ENCODE measurements around the gene HHIPL1.

Gene HHIPL1

DNA sequence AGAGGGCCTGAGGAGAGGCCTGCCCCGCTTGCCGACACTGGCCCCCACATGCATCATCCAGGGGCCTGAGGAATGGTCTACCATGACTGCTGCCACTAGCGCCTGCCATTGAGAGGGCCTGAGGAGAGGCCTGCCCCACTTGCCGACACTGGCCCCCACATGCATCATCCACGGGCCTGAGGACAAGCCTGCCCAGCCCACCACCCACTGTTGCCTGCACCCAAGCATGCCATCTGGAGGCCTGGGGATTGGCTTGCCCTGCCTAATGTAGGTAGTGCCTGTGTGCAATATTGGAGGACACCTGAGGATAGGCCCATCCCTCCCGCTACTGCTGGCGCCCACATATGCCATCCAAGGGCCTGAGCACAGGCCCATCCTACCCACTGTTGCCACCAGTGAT lies 63.5 kb downstream of the HHIPL1 start:
- no peak for DNase-seq (ENCODE audit: low read depth in 3 of 3, low spot score in 1 of 3)

DNA sequence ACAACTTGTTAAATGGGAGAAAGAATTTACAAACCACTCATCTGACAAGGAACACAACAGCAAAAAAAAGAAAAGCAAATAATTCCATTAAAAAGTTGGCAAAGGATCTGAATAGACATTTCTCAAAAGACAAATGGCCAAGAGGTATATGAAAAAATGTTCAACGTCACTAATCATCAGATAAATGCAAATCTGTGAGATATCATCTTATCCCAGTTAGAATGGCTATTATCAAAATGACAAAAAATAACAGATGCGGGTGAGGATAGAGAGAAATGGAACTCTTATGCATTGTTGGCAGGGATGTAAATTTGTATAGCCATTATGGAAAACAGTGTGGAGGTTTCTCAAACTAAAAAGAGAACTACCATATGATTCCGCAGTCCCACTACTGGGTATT lies 69.0 kb downstream of the HHIPL1 start:
- DNase-seq (ENCODE audit: low read depth in 3 of 3, low spot score in 1 of 3) = no peak

DNA sequence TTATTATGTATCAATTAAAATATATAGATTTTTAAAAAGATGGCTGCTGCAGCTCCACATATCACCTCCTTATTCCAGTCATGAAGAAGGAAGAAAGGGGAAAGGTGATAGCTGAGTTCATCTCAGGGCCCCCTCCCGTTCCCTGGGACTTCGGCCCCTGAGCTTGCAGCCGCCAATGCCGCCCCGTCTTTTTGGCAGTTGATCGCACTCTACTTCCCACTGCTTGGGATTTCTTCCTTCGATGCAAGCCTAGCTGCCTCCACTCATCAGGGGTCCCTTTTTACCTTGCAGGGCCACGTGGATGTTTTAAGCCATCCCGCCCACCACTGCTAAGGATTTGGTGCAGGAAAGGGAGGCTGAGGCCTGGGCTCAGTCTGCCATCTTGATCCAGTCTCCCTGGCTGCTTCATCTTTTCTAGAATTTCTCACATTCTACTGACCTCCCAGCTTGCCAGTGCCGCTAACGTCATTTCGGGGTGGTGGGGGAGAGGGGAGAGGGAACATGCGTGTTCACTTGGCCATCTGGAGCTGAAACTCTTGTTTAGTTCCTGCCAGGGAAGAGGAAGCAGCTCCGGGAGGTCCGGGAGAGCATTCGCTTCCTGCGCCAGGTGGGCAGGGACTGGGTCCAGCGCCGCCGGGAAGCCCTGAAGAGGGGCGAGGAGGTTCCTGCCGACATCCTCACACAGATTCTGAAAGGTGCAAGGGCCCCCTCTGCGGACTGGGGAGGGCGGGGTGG lies 70.5 kb downstream of the HHIPL1 start:
- no peak for DNase-seq (ENCODE audit: low read depth in 3 of 3, low spot score in 1 of 3)

DNA sequence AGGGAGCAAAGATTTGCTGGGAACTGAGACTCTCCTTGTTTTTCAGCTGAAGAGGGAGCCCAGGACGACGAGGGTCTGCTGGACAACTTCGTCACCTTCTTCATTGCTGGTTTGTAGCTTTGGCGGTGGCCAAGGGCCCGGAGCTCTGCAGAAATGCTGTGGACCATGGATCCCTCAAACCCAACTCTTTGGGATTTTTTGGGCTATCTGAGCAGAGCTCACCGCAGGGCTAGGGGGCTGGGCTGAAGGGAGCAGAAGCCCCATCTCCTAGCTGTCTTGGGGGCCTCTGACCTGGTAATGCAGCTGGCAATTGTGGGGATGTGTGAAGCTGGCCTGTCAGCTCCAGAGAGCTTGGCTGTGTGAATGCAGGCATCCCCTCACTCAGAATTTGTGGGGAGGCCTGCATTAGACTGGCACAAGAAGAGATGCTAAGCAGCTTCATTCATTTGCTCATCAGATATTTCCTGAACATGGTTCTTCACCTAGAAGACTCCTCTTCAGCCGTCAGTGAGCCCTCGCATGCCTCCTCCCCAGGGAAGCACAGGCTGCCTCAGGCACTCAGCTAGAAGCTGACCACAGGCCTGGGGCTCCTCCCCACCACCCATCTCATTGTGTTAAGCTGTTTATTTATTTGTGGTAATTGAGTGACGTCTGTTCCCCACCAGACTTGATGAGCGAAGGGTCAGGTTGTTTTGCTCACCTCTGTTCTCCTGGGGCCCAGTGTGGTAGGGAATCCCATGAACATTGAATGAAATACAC lies 71.3 kb downstream of the HHIPL1 start:
- DNase-seq (ENCODE audit: low read depth in 3 of 3, low spot score in 1 of 3) = no peak

DNA sequence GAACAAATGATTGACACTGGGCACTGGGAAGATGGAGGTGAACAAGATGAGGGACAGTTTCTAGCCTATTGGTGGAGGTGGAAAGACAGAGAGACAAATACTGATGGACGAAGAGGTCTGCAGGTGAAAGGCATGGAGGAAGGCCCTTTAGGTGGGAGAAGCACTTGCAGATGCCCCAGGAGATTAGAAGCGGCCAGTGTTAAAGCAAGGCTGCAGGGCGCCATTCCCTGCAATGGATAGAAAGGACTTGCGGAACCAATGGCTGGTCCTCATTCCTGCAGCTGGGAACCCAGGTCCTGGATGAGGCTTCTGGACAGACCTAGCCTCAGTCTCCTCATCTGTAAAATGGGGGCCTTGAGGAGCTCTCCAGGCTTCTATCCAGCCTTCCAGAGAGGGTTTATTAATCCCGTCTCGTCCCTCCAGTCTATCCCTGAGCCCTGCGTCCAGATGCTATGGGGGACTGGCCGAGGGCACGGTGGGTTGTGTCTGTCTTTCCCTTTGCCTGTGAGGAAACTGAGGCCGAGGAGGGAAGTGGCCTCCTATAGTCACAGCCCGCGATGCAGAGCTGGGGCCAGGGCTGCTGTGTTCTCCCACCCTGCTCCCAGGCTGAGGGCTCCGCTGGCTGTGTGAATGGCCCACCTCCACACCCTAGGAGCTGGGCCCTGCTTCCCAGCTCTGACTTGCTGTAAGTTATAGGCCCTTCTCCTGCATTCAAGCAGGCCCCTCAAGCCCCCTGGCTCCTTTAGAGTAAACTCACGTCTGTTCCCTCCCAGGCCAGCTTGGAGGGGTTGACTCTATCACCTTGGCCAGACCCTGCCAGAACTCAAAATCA lies 72.1 kb downstream of the HHIPL1 start:
- no peak for DNase-seq (ENCODE audit: low read depth in 3 of 3, low spot score in 1 of 3)

DNA sequence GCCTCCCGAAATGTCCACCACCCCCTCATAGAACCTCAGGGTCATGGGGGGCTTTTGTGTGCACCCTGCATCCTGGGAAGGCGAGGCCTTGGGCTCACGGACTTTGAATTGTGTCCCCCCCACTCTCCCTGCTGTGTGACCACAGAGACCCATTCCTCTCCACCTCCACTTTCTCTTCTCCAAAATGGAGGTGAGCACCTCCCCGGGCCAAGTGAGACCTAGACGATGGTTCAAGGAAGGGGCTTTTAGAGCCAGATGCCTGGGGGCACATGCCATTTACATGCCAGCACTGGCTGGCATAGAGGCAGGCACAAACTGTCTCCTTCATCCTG lies 72.7 kb downstream of the HHIPL1 start:
- DNase-seq (ENCODE audit: low read depth in 3 of 3, low spot score in 1 of 3) = no peak

DNA sequence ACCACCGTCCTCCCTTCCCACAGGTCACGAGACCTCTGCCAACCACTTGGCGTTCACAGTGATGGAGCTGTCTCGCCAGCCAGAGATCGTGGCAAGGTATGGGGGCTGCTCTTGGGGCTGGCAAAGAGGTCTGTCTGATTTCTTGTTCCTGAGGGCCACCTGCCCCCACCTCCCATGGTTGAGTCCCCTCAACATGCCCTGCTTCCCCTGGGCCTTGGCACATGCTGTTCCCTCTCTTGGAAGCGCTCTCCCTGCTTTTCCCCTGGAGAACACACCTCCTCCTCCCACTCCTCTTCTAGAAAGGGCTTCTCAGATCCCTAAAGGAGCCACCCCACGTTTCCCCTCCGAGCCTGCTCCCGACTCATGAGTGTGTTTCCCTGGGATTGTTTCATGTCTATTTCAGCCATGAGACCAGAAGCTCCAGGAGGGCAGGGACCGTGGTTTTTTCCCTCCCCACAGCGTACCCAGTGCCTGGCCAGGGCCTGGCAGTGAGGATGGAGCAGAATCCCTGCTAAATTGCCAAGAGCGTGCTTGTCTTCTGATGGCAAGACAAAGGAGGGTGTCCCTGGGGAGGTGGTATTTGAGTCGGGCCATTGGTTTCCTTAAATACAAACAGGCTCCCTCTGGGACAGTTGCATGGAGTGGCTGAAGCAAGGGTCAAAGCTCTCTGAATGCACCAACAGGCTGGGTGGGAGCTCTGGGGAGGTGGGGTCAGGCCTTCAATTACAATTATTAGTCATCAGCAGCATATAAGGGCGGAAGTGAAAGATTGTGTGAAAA lies 73.3 kb downstream of the HHIPL1 start:
- no peak for DNase-seq (ENCODE audit: low read depth in 3 of 3, low spot score in 1 of 3)

DNA sequence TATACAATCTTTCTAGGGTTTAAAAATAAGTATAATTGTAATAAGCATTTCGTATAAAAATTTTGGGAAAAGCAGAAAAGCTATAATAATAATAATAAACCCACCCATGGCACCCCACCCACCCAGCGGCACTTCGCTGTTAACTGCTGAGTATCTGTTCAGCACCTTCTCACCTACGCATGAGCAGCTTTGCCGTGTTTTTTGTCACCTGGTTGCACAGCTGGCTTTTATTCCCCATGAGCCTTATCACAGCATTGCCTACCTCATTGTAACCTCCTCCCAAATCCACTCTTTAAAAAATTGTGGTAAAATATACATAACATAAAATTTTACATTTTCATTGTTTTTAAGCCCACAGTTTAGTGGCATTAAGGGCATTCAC lies 73.9 kb downstream of the HHIPL1 start:
- DNase-seq (ENCODE audit: low read depth in 3 of 3, low spot score in 1 of 3) = no peak

DNA sequence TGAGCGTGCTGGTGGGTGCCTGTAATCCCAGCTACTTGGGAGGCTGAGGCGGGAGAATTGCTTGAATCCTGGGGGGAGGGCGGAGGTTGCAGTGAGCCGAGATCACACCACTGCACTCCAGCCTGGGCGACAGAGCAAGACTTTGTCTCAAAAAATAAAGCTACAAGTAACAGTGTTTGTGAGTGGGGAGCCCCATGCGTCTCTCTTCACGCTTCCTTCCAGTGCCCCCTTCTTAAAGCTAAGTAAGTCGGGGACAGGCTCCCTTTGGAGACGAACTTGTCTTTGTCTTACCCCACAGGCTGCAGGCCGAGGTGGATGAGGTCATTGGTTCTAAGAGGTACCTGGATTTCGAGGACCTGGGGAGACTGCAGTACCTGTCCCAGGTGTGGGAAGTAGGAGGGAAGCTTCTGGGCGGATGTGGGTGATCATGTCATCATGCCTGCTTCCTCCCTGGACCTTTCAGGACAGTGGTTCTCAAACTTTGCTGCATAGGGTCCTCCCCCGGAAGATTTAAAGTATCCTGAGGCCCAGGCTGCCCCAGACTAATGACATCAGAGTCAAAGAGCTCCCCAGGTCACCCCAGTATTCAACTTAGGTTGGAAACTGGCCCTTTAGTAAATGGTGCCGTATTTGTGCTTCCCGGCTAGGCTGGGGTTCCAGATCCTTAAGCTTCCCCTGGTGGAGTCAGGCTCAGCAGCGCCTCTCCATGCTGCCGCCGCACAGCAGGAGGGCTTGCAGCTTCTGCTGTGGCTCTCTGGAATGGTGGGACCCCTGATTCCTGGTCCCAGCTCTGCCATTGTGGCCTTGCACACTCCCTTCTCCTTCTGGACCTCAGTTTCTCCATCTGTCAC lies 76.2 kb downstream of the HHIPL1 start:
- DNase-seq (ENCODE audit: low read depth in 3 of 3, low spot score in 1 of 3) = no peak

DNA sequence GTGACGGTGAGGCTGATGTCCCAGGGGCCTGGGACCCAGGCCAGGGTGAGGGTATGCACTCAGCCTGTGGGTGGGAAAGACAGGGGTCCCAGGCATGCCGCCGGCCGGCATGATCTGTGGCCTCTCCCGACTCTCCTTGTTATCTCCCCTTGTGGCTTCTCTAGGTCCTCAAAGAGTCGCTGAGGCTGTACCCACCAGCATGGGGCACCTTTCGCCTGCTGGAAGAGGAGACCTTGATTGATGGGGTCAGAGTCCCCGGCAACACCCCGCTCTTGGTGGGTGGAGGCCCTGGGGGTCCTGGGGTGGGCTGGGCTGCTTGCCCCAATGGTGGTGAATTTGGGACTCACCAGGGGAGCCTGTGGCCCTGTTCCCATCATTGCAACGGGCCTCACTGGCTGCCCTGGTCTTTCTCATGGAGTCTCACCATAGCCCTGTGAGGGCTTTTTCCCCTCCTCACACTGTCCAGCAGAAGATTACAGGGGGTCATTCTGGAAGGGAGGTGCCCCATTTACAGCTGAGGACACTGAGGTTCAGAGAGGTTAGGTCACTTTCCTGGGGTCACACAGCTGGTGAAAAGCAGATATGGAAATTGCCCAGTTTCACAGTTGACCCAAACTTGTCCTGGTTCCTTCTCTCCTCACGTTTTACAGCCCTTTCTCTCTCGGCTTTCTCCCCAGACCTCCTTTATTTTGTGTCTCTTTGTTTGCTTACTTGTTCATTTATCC lies 77.0 kb downstream of the HHIPL1 start:
- DNase-seq (ENCODE audit: low read depth in 3 of 3, low spot score in 1 of 3) = no peak

DNA sequence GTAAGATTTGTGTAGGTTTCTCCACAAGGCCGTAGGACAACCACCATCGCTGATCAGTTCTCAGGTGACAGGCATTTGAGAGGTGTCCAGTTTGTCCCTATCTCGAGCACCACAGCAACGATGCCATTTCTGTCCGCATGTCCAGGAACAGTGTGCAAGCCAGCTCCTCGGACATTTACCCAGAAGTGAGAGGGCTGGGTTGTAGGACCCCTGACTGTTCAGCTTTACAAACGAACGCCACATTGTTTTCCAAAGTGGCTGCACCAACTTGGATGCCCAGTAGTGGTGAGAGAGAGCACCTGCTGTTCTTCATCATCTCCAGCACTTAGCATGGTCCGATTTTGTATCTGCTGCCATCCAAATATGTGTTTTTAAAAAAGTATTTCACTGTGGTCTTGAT lies 77.8 kb downstream of the HHIPL1 start:
- DNase-seq (ENCODE audit: low read depth in 3 of 3, low spot score in 1 of 3) = no peak

DNA sequence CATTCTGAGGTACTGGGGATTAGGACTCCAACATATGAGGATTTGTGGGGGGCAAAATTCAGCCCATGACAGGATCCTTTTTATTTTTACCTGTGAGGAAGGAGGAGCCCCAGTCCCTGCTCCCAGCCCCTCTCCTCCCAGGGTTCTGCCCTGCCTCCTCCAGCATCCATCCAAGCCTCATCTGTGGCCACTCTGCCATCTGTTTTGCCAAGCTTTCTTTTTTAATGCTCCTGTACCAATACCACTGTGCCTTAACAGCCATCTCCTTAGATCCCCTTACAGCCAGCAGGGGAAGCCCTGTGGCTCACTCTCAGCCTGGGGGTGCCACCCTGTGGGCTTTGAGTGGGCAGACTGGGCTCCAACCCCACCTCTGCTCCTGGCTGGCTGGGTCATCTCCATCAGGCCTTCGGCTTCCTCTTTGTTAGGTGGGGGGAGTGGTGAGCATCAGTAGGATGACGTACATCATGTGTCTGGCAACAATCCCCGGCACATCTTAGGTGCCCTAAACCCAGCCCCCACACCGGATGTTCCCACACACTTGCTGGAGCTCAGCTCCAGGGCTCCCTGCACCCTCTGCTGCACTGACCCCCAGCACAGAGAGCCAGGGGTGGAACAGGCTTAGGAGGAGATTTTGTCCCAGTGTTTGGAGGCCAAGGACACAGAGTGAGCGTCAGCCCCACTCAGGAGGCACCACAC lies 79.4 kb downstream of the HHIPL1 start:
- DNase-seq (ENCODE audit: low read depth in 3 of 3, low spot score in 1 of 3) = no peak

DNA sequence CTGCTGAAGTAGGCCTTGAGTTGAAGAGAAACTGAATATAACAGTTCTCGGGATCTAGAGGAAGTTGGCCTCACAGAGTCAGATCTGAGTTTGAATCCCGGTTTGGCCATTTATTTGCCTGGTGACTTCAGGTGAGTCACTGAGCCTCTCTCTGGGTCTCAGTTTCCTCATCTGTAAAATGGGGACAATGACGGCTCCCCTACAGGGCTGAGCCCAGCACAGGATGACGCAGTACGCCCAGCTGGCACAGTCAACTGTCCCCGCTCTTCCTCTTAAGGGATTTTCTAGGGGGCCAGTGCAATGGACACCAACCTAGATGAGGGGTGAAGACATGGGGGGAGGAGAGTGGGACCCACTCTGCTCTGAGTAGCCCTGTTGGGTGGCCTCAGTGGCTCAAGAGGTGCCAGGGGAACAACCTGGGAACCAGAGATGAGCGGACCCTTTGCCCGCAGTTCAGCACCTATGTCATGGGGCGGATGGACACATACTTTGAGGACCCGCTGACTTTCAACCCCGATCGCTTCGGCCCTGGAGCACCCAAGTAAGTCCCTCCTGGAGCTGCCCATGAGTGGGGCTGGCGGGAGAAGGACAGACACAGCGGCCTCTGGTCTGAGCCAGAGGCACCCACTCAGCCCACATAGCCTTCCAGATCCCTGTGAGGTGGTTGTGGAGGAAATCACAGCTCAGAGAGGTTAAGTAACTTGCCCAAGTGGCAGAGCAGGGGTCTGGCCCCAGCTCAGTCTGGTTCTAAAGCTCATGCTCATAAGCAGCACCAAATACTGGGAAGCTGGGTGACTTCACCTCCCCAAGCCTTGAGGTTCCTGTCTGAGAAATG lies 80.2 kb downstream of the HHIPL1 start:
- DNase-seq (ENCODE audit: low read depth in 3 of 3, low spot score in 1 of 3) = no peak

DNA sequence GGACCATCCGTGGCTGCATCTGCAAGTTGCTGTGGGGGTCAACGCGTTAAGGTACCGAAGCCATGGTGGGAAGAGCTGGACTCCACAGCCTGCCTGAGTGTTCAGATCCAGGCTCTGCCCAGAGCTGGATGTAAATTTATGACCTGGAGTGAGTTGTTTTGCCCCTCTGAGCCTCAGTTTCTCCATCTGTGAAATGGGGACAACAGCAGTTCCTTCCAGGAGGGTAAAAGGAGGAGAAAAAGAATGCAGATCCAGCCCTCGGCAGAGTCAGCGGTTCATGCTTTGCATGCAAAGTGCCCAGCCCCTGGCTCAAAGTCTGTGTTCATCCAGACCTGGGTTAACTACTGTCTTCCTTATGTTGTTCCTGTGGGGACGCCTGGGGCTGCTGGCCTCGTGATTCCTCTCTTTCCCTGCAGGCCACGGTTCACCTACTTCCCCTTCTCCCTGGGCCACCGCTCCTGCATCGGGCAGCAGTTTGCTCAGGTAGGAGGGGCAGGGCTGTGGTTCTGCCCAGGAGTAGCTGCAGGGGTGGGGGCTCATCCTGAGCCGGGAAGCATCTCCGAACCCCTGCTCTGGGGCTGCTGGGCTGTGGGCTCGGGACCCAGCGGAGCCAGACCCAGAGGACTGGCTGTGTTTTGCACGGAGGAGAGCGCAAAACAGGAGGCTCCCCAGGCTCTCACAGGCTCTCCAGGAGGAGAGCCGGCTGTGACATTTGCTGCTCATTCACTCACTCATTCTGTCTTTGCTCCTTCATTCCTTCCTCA lies 81.0 kb downstream of the HHIPL1 start:
- no peak for DNase-seq (ENCODE audit: low read depth in 3 of 3, low spot score in 1 of 3)

DNA sequence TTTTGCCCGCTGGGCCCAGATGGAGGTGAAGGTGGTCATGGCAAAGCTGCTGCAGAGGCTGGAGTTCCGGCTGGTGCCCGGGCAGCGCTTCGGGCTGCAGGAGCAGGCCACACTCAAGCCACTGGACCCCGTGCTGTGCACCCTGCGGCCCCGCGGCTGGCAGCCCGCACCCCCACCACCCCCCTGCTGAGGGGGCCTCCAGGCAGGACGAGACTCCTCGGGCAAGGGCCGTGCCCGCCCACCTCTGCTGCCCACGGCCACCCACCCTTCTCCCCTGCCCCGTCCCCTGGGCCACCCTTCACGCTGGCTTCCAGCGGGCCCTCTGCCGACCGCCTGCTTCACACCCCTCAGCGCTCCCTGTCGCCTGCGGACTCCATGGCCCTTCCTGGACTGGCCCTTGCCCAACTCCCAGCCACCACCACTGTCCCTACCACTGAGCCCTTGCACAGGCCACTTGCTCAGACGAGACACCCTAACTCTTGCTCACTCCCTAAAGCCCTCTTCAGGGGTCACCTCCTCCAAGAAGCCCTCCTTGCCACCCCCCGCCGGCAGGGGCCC lies 81.7 kb downstream of the HHIPL1 start:
- DNase-seq (ENCODE audit: low read depth in 3 of 3, low spot score in 1 of 3) = no peak

DNA sequence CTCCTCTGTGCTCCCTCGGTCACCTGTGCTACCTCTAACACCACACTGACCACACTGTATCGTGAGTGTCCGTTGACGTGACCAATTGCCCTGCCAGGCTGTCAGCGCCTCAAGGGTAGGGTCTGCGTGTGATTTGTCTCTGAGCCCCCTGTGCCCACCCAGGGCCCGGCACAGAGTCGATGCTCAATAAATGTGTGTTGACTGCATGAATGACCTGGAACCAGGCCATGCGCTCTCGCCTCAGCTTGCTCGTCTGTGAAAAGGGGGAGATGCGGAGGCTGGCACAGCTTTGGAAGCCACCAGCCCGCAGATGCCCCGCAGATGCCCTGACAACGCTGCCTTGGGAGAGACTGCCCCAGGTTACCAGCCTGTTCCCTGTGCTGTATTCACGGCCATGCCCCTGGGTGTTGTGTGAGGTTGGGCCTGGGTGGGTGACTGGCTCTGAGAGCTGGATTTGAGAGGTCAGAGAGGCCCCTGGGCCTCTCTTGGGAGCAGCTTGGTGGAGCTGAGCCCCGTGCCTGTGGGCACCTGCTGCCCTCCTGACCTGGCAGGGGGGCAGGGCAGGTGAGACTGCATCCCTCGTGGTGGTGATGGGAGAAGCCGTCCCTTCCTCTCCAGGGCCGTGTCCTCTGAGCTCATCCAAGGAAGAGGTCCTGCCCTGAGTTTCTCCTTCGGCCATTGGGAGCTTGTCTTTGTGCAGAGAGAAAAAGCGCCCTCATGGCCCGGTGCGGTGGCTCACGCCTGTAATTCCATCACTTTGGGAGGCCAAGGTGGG lies 82.4 kb downstream of the HHIPL1 start:
- no peak for DNase-seq (ENCODE audit: low read depth in 3 of 3, low spot score in 1 of 3)
